A549 (cell line): ENCODE measurements around the gene DAPL1.

Source experiments
- CHD2 ChIP-seq: fragments of 150-350 bp; IDR thresholded peaks from 2 replicates; pipeline ENCODE4 v1.6.1; 2014; ENCODE audit warnings: low read length; ENCODE audit not compliant: partially characterized antibody
- CTCF ChIP-seq: fragments of >200 bp; sonication (Bioruptor Twin); formaldehyde crosslinking; IDR thresholded peaks from 3 replicates; pipeline ENCODE4 v1.5.1; 2016
- TF ChIP-seq, protein P1 (sequence below): IDR thresholded peaks from 2 replicates; pipeline ENCODE4 v1.6.1; 2012

- TF ChIP-seq, protein P1, sequence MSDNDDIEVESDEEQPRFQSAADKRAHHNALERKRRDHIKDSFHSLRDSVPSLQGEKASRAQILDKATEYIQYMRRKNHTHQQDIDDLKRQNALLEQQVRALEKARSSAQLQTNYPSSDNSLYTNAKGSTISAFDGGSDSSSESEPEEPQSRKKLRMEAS, result no peak
- no peak for TF ChIP-seq CTCF
- TF ChIP-seq CHD2, result no peak
Measured at GRCh38 chr2:158777077-158777476, 18.0 kb upstream of the DAPL1 start.
